M059J (cell line): ENCODE results near the gene SLC28A3. TPM values are rescaled to one million over a fixed set of nuclear protein-coding genes. Genes with fewer than 3 reads are reported as not detected.

Experiments used
- DNase-seq: peaks from one replicate; pipeline ENCODE4 v3.0.0-alpha.2; 2012; ENCODE audit warnings: low read depth
- total RNA-seq: library from RNA; depleted of rRNA; stranded (reverse); fragments of >200 nt; shearing (Covaris generic); gene quantifications from 2 replicates; pipeline ENCODE4 v1.2.3, GENCODE V29; 2014

The SLC28A3 gene
- total RNA-seq, 1 experiment from 2014 or later = 0.67 TPM

GRCh38 chr9:84241817-84242373, 98.7 kb downstream of the SLC28A3 start:
- DNase-seq = no peak

- DNase-seq = no peak
Observed at GRCh38 chr9:84239343-84239742, 101.2 kb downstream of the SLC28A3 start.

DNA sequence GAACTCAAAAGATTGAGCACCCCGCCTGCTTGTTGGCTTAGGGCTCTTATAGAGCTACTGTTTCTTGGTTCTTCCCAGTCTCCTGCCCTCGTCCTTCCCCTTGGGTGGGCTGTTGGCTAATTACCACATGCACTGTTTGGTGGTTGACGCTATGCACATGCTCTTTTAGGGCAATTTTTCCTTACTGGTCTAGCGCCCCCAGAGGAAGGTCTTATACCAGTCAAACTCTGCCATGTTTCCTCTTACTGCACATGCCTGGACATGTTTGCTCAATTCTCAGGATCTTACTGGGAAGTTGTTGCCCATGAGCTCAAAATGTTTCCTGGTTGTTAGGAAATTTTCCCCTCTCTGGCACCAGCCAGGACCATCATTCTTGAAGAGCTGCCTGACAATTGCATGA, 101.9 kb downstream of the SLC28A3 start:
- no peak for DNase-seq

GRCh38 chr9:84235511-84235910, 105.0 kb downstream of the SLC28A3 start:
- no peak for DNase-seq

DNA sequence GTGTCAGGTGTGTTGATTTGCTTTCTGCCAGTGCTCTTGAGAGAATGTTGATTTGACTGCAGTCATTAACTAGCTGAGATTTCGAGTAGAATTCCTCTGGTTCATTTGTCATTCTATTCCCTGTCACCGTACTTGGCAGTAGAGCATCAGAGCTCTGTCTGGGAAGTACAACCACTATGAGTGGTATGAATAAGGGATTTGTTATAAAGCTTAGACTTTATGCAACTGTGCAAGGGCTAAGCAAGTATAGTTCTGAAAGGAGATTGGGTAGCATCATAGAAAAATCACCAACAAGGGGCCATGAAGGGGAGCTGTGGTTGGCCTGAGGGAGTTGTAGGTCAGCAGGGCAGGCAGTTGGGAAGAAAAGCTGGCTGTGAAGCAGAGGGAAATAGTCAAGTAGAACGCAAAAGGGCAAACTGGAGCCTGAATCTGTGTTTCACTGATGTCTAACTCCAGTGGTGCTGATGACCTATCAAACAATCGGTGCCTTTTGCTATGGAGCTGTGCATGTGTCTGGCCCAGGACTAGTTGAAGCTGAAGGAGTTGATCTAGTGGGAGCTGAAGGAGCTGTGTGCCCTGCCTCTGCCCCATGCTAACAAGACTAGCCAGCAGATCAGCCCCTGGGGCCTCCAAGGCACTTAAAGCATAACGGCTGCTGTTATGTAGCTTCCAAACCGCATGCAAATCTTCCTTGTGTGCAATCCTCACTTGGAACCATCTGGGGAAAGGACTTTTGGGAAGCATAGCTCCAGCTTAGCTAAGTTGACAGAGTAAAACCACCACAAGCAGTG, 110.0 kb downstream of the SLC28A3 start:
- DNase-seq = no peak

GRCh38 chr9:84229191-84229590, 111.4 kb downstream of the SLC28A3 start:
- DNase-seq = no peak

GRCh38 chr9:84228130-84228720, 112.3 kb downstream of the SLC28A3 start:
- no peak for DNase-seq

DNA sequence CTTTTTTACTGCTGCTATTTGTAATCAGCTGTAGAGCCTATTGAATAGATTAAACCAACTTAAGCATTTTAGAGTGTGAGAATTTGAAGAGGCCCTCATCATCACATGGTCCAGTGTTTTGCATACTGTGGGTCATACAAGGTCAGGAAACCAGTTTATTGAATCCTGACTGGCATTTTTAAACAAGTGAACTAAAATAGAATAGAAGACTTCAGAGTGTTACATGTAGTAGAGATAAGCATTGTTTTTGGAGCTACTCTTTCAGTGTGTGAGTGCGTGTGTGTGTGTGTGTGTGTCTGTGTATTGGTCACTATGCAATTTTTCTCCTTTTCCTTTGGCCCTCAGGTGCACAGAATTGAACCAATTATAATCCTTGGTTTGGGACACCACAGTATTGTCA, 114.4 kb downstream of the SLC28A3 start:
- DNase-seq = no peak
